Activated T-helper 2 cell treated with anti-CD3 and anti-CD28 coated beads, Interferon-gamma antibody, Interleukin-2, Interleukin-4, amounts not matched to agents 10 μg/mL and 5 μg/mL and 100 μg/mL, durations not matched to agents 14 hours and 24 hours and 36 hours (primary cell): ENCODE data around the gene ZNF423. TPM values are rescaled to one million over a fixed set of nuclear protein-coding genes. Genes with fewer than 3 reads are reported as not detected.

Experiments
- DNase-seq: peaks from one replicate; pipeline ENCODE4 v3.0.0; 2021; ENCODE audit warnings: low spot score
- H3K27ac Mint-ChIP-seq: one replicate; pipeline ENCODE4 v1.8.0; 2021; ENCODE audit warnings: mixed read lengths
- H3K27me3 Mint-ChIP-seq: one replicate; pipeline ENCODE4 v1.8.0; 2021; ENCODE audit warnings: low read depth, mixed read lengths
- H3K36me3 Mint-ChIP-seq: one replicate; pipeline ENCODE4 v1.8.0; 2021; ENCODE audit warnings: low read depth, mixed read lengths
- H3K4me1 Mint-ChIP-seq: one replicate; pipeline ENCODE4 v1.8.0; 2021; ENCODE audit warnings: low read depth, mixed read lengths
- H3K4me3 Mint-ChIP-seq: one replicate; pipeline ENCODE4 v1.8.0; 2021; ENCODE audit warnings: low read depth, mild to moderate bottlenecking, moderate library complexity, mixed read lengths
- H3K9me3 Mint-ChIP-seq: one replicate; pipeline ENCODE4 v1.8.0; 2021; ENCODE audit warnings: mixed read lengths
- intact Hi-C: fragments of 100-400 bp; cut with micrococcal nuclease; formaldehyde crosslinking; loops from one replicate; pipeline ENCODE4 v1.15.1; 2023
- total RNA-seq: library from RNA; stranded (reverse); gene quantifications from 2 replicates; pipeline ENCODE4 v1.2.3, GENCODE V29; 2022

ZNF423 gene
- total RNA-seq, 1 donor from 2014 or later = not detected

GRCh38 chr16:49631187-49632041, 224.5 kb downstream of the ZNF423 start:
- no peaks in the 10 kb centered on the region for H3K27me3 Mint-ChIP-seq
- intact Hi-C loops = no loop called here
- H3K9me3 Mint-ChIP-seq = no peaks in the 10 kb centered on the region
- H3K36me3 Mint-ChIP-seq = no peaks in the 10 kb centered on the region
- no peak overlapping the region for H3K27ac Mint-ChIP-seq
- no peak overlapping the region for H3K4me3 Mint-ChIP-seq
- H3K4me1 Mint-ChIP-seq = no peaks in the 10 kb centered on the region
- DNase-seq = no peak

- intact Hi-C loops = no loop called here
- H3K4me1 Mint-ChIP-seq = no peaks in the 10 kb centered on the region
Observed at GRCh38 chr16:49630783-49631182, 225.1 kb downstream of the ZNF423 start.

GRCh38 chr16:49629851-49630250, 226.1 kb downstream of the ZNF423 start:
- H3K4me1 Mint-ChIP-seq = no peaks in the 10 kb centered on the region
- no peaks in the 10 kb centered on the region for H3K36me3 Mint-ChIP-seq
- H3K4me3 Mint-ChIP-seq = no peak overlapping the region

More at GRCh38 chr16:49630783-49631182, 225.1 kb downstream of the ZNF423 start:
- Mint-ChIP-seq H3K36me3 (no peaks in the 10 kb centered on the region), H3K9me3 (no peaks in the 10 kb centered on the region), H3K27ac (no peak overlapping the region), H3K27me3 (no peaks in the 10 kb centered on the region), H3K4me3 (no peak overlapping the region)
- no peak for DNase-seq

GRCh38 chr16:49628148-49628547, 227.8 kb downstream of the ZNF423 start:
- Mint-ChIP-seq H3K27me3 (no peaks in the 10 kb centered on the region), H3K9me3 (no peaks in the 10 kb centered on the region), H3K4me1 (no peaks in the 10 kb centered on the region), H3K27ac (no peak overlapping the region), H3K4me3 (no peak overlapping the region), H3K36me3 (no peaks in the 10 kb centered on the region)
- intact Hi-C loops = no loop called here
- DNase-seq = no peak

More at GRCh38 chr16:49629851-49630250, 226.1 kb downstream of the ZNF423 start:
- intact Hi-C loops = no loop called here
- no peaks in the 10 kb centered on the region for H3K27me3 Mint-ChIP-seq
- no peak overlapping the region for H3K27ac Mint-ChIP-seq
- no peaks in the 10 kb centered on the region for H3K9me3 Mint-ChIP-seq
- DNase-seq = no peak

GRCh38 chr16:49625311-49626065, 230.4 kb downstream of the ZNF423 start:
- DNase-seq = no peak
- intact Hi-C loops = no loop called here
- H3K36me3 Mint-ChIP-seq = no peaks in the 10 kb centered on the region

GRCh38 chr16:49623501-49624266, 232.2 kb downstream of the ZNF423 start:
- no peaks in the 10 kb centered on the region for H3K27me3 Mint-ChIP-seq
- no peaks in the 10 kb centered on the region for H3K9me3 Mint-ChIP-seq
- H3K27ac Mint-ChIP-seq = no peak overlapping the region
- H3K36me3 Mint-ChIP-seq = no peaks in the 10 kb centered on the region
- H3K4me1 Mint-ChIP-seq = no peaks in the 10 kb centered on the region
- H3K4me3 Mint-ChIP-seq = no peak overlapping the region
- no peak for DNase-seq
- intact Hi-C loops = no loop called here

More at GRCh38 chr16:49625311-49626065, 230.4 kb downstream of the ZNF423 start:
- Mint-ChIP-seq H3K4me3 (no peak overlapping the region), H3K9me3 (no peaks in the 10 kb centered on the region), H3K27ac (no peak overlapping the region), H3K27me3 (no peaks in the 10 kb centered on the region), H3K4me1 (no peaks in the 10 kb centered on the region)

- H3K27me3 Mint-ChIP-seq = no peaks in the 10 kb centered on the region
- intact Hi-C loops = no loop called here
- H3K27ac Mint-ChIP-seq = no peak overlapping the region
- H3K36me3 Mint-ChIP-seq = no peaks in the 10 kb centered on the region
- H3K9me3 Mint-ChIP-seq = no peaks in the 10 kb centered on the region
- no peaks in the 10 kb centered on the region for H3K4me1 Mint-ChIP-seq
- no peak for DNase-seq
- no peak overlapping the region for H3K4me3 Mint-ChIP-seq
Observed at GRCh38 chr16:49622421-49623402, 233.2 kb downstream of the ZNF423 start.

- Mint-ChIP-seq H3K4me1 (no peaks in the 10 kb centered on the region), H3K36me3 (no peaks in the 10 kb centered on the region), H3K4me3 (no peak overlapping the region), H3K27ac (no peak overlapping the region), H3K9me3 (no peaks in the 10 kb centered on the region), H3K27me3 (no peaks in the 10 kb centered on the region)
- intact Hi-C loops = no loop called here
- DNase-seq = no peak
Observed at GRCh38 chr16:49622084-49622390, 233.9 kb downstream of the ZNF423 start.

- intact Hi-C loops = no loop called here
- no peaks in the 10 kb centered on the region for H3K36me3 Mint-ChIP-seq
- no peaks in the 10 kb centered on the region for H3K9me3 Mint-ChIP-seq
- H3K27me3 Mint-ChIP-seq = no peaks in the 10 kb centered on the region
- H3K4me1 Mint-ChIP-seq = no peaks in the 10 kb centered on the region
- no peak overlapping the region for H3K27ac Mint-ChIP-seq
- DNase-seq = no peak
- no peak overlapping the region for H3K4me3 Mint-ChIP-seq
Observed at GRCh38 chr16:49621241-49622083, 234.4 kb downstream of the ZNF423 start.

GRCh38 chr16:49620869-49621240, 235.1 kb downstream of the ZNF423 start:
- no peaks in the 10 kb centered on the region for H3K4me1 Mint-ChIP-seq
- H3K36me3 Mint-ChIP-seq = no peaks in the 10 kb centered on the region
- DNase-seq = no peak
- no peak overlapping the region for H3K27ac Mint-ChIP-seq
- intact Hi-C loops = no loop called here
- H3K4me3 Mint-ChIP-seq = no peak overlapping the region
- no peaks in the 10 kb centered on the region for H3K27me3 Mint-ChIP-seq
- H3K9me3 Mint-ChIP-seq = no peaks in the 10 kb centered on the region

GRCh38 chr16:49620158-49620868, 235.6 kb downstream of the ZNF423 start:
- Mint-ChIP-seq H3K27ac (no peak overlapping the region), H3K4me1 (no peaks in the 10 kb centered on the region), H3K36me3 (no peaks in the 10 kb centered on the region), H3K9me3 (no peaks in the 10 kb centered on the region), H3K4me3 (no peak overlapping the region), H3K27me3 (no peaks in the 10 kb centered on the region)
- DNase-seq = no peak
- intact Hi-C loops = no loop called here
